ENCODE measurements around the gene SLC2A9. TPM values are rescaled to one million over a fixed set of nuclear protein-coding genes. Genes with fewer than 3 reads are reported as not detected.

SLC2A9 gene
- total RNA-seq, 1 donor from 2014 or later: 25.2 TPM

- H3K4me3 ChIP-seq: no peak overlapping the region
- DNase-seq (no peak), ATAC-seq (no peak)
- no peaks in the 10 kb centered on the region for H3K9me3 ChIP-seq
- intact Hi-C loops (cut with DNase I): no loop called here
- no peak overlapping the region for H3K27ac ChIP-seq
- peaks cover 7% of the 10 kb centered on the region for H3K36me3 ChIP-seq
- H3K4me1 ChIP-seq: no peaks in the 10 kb centered on the region
- TF ChIP-seq, protein P1, sequence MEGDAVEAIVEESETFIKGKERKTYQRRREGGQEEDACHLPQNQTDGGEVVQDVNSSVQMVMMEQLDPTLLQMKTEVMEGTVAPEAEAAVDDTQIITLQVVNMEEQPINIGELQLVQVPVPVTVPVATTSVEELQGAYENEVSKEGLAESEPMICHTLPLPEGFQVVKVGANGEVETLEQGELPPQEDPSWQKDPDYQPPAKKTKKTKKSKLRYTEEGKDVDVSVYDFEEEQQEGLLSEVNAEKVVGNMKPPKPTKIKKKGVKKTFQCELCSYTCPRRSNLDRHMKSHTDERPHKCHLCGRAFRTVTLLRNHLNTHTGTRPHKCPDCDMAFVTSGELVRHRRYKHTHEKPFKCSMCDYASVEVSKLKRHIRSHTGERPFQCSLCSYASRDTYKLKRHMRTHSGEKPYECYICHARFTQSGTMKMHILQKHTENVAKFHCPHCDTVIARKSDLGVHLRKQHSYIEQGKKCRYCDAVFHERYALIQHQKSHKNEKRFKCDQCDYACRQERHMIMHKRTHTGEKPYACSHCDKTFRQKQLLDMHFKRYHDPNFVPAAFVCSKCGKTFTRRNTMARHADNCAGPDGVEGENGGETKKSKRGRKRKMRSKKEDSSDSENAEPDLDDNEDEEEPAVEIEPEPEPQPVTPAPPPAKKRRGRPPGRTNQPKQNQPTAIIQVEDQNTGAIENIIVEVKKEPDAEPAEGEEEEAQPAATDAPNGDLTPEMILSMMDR (IDR thresholded peaks at IDR 0.05): no peak
- no peaks in the 10 kb centered on the region for H3K27me3 ChIP-seq (ENCODE audit: low read depth)
Measured at GRCh38 chr4:9920029-9920428, 101.3 kb downstream of the SLC2A9 start.

DNA sequence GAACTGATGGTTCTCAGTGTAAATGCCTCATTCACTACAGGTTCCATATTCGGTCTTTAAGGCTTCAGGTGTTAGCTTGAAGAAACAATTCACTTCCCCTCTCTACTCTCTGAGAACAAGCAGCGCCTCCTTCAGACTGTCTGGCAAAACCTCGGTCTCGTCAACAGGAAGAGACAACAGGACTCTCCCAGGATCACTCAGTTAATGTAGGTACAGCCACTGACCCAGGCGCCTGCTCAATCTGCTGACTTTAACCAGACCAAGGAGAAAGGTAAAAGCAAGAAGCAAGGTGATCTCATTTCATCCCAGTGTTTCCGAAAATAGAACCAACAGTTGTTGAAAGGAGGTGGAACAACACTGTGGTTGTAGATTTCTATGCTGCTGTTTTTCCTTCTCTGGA is 102.2 kb downstream of the SLC2A9 start:
- Histone ChIP-seq H3K9me3 (no peaks in the 10 kb centered on the region), H3K4me1 (no peaks in the 10 kb centered on the region), H3K4me3 (no peak overlapping the region), H3K27ac (no peak overlapping the region), H3K36me3 (peaks cover 7% of the 10 kb centered on the region), H3K27me3 (ENCODE audit: low read depth) (no peaks in the 10 kb centered on the region)
- intact Hi-C loops (cut with DNase I): no loop called here
- DNase-seq (no peak), ATAC-seq (no peak)
- TF ChIP-seq, protein P1 (IDR thresholded peaks at IDR 0.05): no peak

- H3K4me1 ChIP-seq: no peaks in the 10 kb centered on the region
- H3K36me3 ChIP-seq: peaks cover 7% of the 10 kb centered on the region
- TF ChIP-seq, protein P1 (IDR thresholded peaks at IDR 0.05): no peak
- H3K9me3 ChIP-seq: no peaks in the 10 kb centered on the region
- intact Hi-C loops (cut with DNase I): no loop called here
- H3K27ac ChIP-seq: no peak overlapping the region
- H3K27me3 ChIP-seq (ENCODE audit: low read depth): no peaks in the 10 kb centered on the region
- ATAC-seq (no peak), DNase-seq (no peak)
- no peak overlapping the region for H3K4me3 ChIP-seq
Measured at GRCh38 chr4:9918484-9918883, 102.8 kb downstream of the SLC2A9 start.

DNA sequence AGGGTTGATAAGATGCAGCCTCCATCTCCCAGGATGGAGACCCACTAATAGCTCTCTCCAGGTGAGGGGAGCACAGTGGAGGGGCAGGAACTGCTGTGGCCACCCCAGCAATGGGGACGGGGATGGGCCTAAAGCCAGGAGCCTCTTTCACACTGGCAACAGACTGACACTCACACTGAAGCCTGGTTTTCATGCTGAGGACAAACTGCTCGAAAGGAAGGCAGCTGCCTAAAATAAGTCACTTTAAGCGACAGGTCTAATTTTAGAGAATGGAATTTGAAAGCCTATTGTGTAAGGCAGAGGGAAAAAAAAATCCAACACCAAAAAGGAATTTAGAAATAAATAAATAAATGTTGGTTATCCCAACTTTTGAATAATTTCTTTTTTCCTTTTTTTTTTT is 104.4 kb downstream of the SLC2A9 start:
- Histone ChIP-seq H3K4me3 (no peak overlapping the region), H3K27ac (no peak overlapping the region), H3K9me3 (no peaks in the 10 kb centered on the region), H3K36me3 (peaks cover 7% of the 10 kb centered on the region), H3K4me1 (no peaks in the 10 kb centered on the region), H3K27me3 (ENCODE audit: low read depth) (no peaks in the 10 kb centered on the region)
- intact Hi-C loops (cut with DNase I): no loop called here
- DNase-seq (no peak), ATAC-seq (no peak)
- TF ChIP-seq, protein P1 (IDR thresholded peaks at IDR 0.05): no peak

- TF ChIP-seq, protein P1 (IDR thresholded peaks at IDR 0.05): no peak
- Histone ChIP-seq H3K9me3 (no peaks in the 10 kb centered on the region), H3K36me3 (peaks cover 7% of the 10 kb centered on the region), H3K4me1 (no peaks in the 10 kb centered on the region), H3K27ac (no peak overlapping the region), H3K27me3 (ENCODE audit: low read depth) (no peaks in the 10 kb centered on the region), H3K4me3 (no peak overlapping the region)
- intact Hi-C loops (cut with DNase I): no loop called here
- no peak for ATAC-seq
- DNase-seq: no peak
Measured at GRCh38 chr4:9916346-9916745, 105.0 kb downstream of the SLC2A9 start.

GRCh38 chr4:9913846-9914245 is 107.5 kb downstream of the SLC2A9 start:
- intact Hi-C loops (cut with DNase I): no loop called here
- Histone ChIP-seq H3K36me3 (peaks cover 4% of the 10 kb centered on the region), H3K27ac (no peak overlapping the region), H3K27me3 (ENCODE audit: low read depth) (no peaks in the 10 kb centered on the region), H3K9me3 (no peaks in the 10 kb centered on the region), H3K4me3 (no peak overlapping the region), H3K4me1 (no peaks in the 10 kb centered on the region)
- TF ChIP-seq, protein P1 (IDR thresholded peaks at IDR 0.05): no peak
- no peak for ATAC-seq
- no peak for DNase-seq

All from lower lobe of right lung (tissue), 2 donors.